ENCODE data around the gene CRYBB2. TPM values are rescaled to one million over a fixed set of nuclear protein-coding genes. Genes with fewer than 3 reads are reported as not detected.

The CRYBB2 gene
- total RNA-seq, 1 experiment from 2014 or later: not detected

DNA sequence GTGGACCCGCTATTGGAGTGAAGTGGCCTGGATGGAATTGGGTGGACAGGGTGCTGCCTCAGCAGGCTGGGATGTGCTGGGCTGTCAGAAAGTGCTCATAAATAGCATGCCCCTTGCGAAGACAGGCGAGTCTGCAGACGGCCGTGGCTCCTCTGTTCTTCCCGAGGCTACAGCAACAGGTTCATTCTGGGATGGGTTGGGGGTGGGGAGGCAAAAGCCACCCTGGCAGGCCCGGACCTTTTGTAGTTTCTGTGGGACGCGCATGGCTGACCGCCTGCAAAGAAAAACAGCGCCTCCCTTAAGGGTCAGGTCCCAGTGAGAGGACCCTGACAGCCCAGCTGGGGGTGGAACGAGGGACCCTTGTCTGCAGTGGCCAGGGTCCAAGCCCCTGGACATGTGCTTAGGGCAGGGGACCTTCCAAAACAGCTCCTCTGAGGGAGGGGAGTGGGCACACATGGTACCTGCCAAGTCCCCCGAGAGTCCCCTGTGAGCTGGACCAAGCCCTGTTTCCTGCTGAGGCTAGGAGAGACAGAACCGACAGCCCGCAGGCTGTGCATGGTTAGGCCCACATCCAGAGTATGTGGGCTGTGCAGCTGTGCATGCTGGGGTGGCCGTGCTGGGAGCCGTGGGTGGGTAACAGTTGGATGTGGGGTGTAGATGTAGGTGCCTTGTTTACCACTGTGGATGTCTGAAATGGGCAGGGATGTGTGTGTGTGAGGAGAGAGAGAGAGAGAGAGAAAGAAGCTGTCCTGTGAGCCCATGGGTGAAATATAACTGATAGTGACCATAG, 19.5 kb upstream of the CRYBB2 start, which contains the start of gene CRYBB3:
Gene CRYBB3 (plus strand): TSS at position 128 of the 790 bp plus-strand sequence. CDS start 1,539 bp downstream, outside the sequence.
- intact Hi-C loops (cut with micrococcal nuclease): loop anchor here (10.0 kb wide), 1 partner anchor 135 kb away; no protein-coding TSS in a partner anchor
- H4K20me1 ChIP-seq (ENCODE audit: insufficient read depth): no peaks in the 10 kb centered on the region
- H3K4me1 ChIP-seq (ENCODE audit: control insufficient read depth in 1 of 2, insufficient read depth in 2 of 2, low read length in 2 of 2): no peaks in the 10 kb centered on the region
- H3K27ac ChIP-seq (ENCODE audit: low read depth, low read length): no peak within 1 kb of the TSS
- no peaks in the 10 kb centered on the region for H3K36me3 ChIP-seq (ENCODE audit: control insufficient read depth in 1 of 2, insufficient read depth in 2 of 2, low read length in 2 of 2)
- BruUV-seq (replicated peaks): no TSS peak
- no peaks in the 10 kb centered on the region for H3K9me3 ChIP-seq (ENCODE audit: control insufficient read depth in 1 of 2, insufficient read depth in 1 of 2, low read depth in 1 of 2, low read length in 2 of 2)
- no peak for DNase-seq (ENCODE audit: low read depth, low spot score)
- ATAC-seq: no peak
- POLR2A ChIA-PET: no interaction called here
- H3K27me3 ChIP-seq (ENCODE audit: insufficient read depth, low read length): no peaks in the 10 kb centered on the region
- no peak within 1 kb of the TSS for H3K9ac ChIP-seq (ENCODE audit: low read length)
- RAD21 ChIA-PET (ENCODE audit: low non-redundant PET in 1 of 2, low total read pairs in 2 of 2, uncharacterized antibody in 2 of 2, unreplicated experiment in 2 of 2): no interaction called here
- no peaks in the 10 kb centered on the region for H3K79me2 ChIP-seq (ENCODE audit: insufficient read depth, low read length)
- H3K4me2 ChIP-seq (ENCODE audit: low read length): no peak within 1 kb of the TSS
- H3K9me2 ChIP-seq (ENCODE audit: insufficient read depth): no peaks in the 10 kb centered on the region
- no peak within 1 kb of the TSS for H3K4me3 ChIP-seq (replicated peaks in 1 of 2; ENCODE audit: low read depth in 1 of 2, low read length in 2 of 2)
- CTCF ChIA-PET: no interaction called here
- TF ChIP-seq YY1 (IDR thresholded peaks at IDR 0.05; ENCODE audit: extremely low read depth, insufficient replicate concordance, low read depth, low read length): no peak
- TF ChIP-seq, protein P1, sequence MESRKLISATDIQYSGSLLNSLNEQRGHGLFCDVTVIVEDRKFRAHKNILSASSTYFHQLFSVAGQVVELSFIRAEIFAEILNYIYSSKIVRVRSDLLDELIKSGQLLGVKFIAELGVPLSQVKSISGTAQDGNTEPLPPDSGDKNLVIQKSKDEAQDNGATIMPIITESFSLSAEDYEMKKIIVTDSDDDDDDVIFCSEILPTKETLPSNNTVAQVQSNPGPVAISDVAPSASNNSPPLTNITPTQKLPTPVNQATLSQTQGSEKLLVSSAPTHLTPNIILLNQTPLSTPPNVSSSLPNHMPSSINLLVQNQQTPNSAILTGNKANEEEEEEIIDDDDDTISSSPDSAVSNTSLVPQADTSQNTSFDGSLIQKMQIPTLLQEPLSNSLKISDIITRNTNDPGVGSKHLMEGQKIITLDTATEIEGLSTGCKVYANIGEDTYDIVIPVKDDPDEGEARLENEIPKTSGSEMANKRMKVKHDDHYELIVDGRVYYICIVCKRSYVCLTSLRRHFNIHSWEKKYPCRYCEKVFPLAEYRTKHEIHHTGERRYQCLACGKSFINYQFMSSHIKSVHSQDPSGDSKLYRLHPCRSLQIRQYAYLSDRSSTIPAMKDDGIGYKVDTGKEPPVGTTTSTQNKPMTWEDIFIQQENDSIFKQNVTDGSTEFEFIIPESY (IDR thresholded peaks at IDR 0.05; ENCODE audit: extremely low read depth, insufficient replicate concordance, low read length): no peak
- no peak for TF ChIP-seq EGR1 (IDR thresholded peaks at IDR 0.05; ENCODE audit: low read depth)
- no peak for TF ChIP-seq JUND (IDR thresholded peaks at IDR 0.05)
- no peak for TF ChIP-seq POLR2AphosphoS5 (IDR thresholded peaks at IDR 0.05; ENCODE audit: low read depth, low read length)
- no peak for TF ChIP-seq CEBPB (IDR thresholded peaks at IDR 0.05; ENCODE audit: low read depth)
- TF ChIP-seq TCF7L2 (IDR thresholded peaks at IDR 0.05; ENCODE audit: borderline replicate concordance, extremely low read depth, insufficient read depth, insufficient read length): no peak
- no peak for TF ChIP-seq CBX3 (IDR thresholded peaks at IDR 0.05; ENCODE audit: low read depth)
- TF ChIP-seq ELF1 (IDR thresholded peaks at IDR 0.05; ENCODE audit: borderline replicate concordance, low read depth): no peak
- no peak for TF ChIP-seq FOSL1 (IDR thresholded peaks at IDR 0.05; ENCODE audit: low read depth)
- TF ChIP-seq, protein P2, sequence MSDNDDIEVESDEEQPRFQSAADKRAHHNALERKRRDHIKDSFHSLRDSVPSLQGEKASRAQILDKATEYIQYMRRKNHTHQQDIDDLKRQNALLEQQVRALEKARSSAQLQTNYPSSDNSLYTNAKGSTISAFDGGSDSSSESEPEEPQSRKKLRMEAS (IDR thresholded peaks at IDR 0.05): no peak
- TF ChIP-seq ZFX (IDR thresholded peaks at IDR 0.05): no peak
- TF ChIP-seq POLR2A (IDR thresholded peaks at IDR 0.05; ENCODE audit: borderline replicate concordance, extremely low read depth, insufficient read depth, insufficient read length): no peak
- TF ChIP-seq, protein P3, sequence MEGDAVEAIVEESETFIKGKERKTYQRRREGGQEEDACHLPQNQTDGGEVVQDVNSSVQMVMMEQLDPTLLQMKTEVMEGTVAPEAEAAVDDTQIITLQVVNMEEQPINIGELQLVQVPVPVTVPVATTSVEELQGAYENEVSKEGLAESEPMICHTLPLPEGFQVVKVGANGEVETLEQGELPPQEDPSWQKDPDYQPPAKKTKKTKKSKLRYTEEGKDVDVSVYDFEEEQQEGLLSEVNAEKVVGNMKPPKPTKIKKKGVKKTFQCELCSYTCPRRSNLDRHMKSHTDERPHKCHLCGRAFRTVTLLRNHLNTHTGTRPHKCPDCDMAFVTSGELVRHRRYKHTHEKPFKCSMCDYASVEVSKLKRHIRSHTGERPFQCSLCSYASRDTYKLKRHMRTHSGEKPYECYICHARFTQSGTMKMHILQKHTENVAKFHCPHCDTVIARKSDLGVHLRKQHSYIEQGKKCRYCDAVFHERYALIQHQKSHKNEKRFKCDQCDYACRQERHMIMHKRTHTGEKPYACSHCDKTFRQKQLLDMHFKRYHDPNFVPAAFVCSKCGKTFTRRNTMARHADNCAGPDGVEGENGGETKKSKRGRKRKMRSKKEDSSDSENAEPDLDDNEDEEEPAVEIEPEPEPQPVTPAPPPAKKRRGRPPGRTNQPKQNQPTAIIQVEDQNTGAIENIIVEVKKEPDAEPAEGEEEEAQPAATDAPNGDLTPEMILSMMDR (IDR thresholded peaks at IDR 0.05 in 2 of 3, conservative IDR thresholded peaks at IDR 0.05 in 1 of 3; ENCODE audit: borderline replicate concordance in 1 of 3, insufficient read depth in 1 of 3, low read depth in 2 of 3, low read length in 2 of 3): no peak
- no peak for TF ChIP-seq EZH2phosphoT487 (IDR thresholded peaks at IDR 0.05; ENCODE audit: borderline replicate concordance)
- TF ChIP-seq, protein P4, sequence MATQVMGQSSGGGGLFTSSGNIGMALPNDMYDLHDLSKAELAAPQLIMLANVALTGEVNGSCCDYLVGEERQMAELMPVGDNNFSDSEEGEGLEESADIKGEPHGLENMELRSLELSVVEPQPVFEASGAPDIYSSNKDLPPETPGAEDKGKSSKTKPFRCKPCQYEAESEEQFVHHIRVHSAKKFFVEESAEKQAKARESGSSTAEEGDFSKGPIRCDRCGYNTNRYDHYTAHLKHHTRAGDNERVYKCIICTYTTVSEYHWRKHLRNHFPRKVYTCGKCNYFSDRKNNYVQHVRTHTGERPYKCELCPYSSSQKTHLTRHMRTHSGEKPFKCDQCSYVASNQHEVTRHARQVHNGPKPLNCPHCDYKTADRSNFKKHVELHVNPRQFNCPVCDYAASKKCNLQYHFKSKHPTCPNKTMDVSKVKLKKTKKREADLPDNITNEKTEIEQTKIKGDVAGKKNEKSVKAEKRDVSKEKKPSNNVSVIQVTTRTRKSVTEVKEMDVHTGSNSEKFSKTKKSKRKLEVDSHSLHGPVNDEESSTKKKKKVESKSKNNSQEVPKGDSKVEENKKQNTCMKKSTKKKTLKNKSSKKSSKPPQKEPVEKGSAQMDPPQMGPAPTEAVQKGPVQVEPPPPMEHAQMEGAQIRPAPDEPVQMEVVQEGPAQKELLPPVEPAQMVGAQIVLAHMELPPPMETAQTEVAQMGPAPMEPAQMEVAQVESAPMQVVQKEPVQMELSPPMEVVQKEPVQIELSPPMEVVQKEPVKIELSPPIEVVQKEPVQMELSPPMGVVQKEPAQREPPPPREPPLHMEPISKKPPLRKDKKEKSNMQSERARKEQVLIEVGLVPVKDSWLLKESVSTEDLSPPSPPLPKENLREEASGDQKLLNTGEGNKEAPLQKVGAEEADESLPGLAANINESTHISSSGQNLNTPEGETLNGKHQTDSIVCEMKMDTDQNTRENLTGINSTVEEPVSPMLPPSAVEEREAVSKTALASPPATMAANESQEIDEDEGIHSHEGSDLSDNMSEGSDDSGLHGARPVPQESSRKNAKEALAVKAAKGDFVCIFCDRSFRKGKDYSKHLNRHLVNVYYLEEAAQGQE (IDR thresholded peaks at IDR 0.05; ENCODE audit: low read depth): no peak
- no peak within 1 kb of the TSS for H2AFZ ChIP-seq (ENCODE audit: low read depth, low read length, poor library complexity, severe bottlenecking)
